C1 segment of cervical spinal cord (tissue), 14 donors: ENCODE data around the gene RRAS2.
"Not testable (repeated sequence)": the region's sequence is repeated elsewhere in the genome, so short reads cannot be mapped to it uniquely, and the experiment has no call there.

Experiments used
- DNase-seq, 14 donors: peaks; one replicate each; lab custom pipeline; 2025; lab: John Stamatoyannopoulos, UW

RRAS2 gene

GRCh38 chr11:14358729-14359439 lies at the start of gene RRAS2:
Gene RRAS2, minus strand, starts transcription at chr11:14359183. Its CDS starts 313 bp downstream, at chr11:14358870.
- DNase-seq = peak in 10 of 14 donors; percentile 10 to 73 (median 20)

GRCh38 chr11:14408612-14409011 lies 49.6 kb upstream of the RRAS2 start:
- DNase-seq = no peak

DNA sequence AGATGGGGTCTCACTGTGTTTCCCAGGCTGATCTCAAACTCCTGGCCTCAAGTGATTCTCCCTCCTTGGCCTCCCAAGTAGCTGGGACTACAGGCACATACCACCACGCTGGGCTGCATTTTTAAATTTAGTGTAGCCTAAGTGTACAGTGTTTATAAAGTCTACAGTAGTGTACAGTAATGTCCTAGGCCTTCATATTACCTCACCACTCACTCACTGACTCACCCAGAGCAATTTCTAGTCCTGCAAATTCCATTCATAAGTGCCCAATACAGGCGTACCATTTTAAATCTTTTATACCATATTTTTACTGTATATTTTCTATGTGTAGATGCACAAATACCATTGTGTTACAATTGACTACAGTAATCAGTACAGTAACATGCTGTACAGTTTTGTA lies 47.1 kb upstream of the RRAS2 start:
- DNase-seq = not testable (repeated sequence)

DNA sequence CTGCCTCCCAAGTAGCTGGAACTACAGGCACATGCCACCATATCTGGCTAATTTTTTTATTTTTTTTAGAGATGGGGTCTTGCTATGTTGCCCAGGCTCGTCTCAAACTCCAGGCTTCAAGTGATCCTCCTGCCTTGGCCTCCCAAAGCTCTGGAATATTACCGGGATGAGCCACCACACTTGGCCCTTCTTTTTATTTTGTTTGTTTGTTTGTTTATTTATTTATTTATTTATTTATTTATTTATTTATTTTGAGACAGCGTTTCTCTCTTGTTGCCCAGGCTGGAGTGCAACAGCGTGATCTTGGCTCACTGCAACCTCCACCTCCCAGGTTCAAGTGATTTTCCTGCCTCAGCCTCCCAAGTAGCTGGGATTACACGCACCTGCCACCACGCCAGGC lies 44.5 kb upstream of the RRAS2 start:
- not testable (repeated sequence) for DNase-seq

- no peak for DNase-seq
These were observed 40.1 kb upstream of the RRAS2 start for GRCh38 chr11:14399087-14399486.

GRCh38 chr11:14396273-14396672 lies 37.3 kb upstream of the RRAS2 start:
- no peak for DNase-seq

- DNase-seq = no peak
These were observed 34.9 kb upstream of the RRAS2 start for GRCh38 chr11:14393889-14394288.

DNA sequence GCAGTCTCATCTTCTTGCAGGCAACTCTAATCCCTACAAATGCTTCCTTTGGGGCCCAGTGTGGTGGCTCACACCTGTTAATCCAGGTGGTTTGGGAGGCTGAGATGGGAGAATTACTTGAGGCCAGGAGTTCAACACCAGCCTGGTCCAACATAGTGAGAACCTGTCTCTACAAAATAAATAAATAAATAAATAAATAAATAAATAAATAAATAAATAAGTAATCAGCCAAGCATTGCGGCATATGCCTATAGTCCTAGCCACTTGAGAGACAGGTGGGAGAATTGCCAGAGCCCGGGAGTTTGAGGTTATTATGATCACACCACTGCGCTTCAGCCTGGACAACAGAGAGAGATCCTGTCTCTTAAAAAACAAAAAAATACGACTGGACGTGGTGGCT lies 34.1 kb upstream of the RRAS2 start:
- no peak for DNase-seq

DNA sequence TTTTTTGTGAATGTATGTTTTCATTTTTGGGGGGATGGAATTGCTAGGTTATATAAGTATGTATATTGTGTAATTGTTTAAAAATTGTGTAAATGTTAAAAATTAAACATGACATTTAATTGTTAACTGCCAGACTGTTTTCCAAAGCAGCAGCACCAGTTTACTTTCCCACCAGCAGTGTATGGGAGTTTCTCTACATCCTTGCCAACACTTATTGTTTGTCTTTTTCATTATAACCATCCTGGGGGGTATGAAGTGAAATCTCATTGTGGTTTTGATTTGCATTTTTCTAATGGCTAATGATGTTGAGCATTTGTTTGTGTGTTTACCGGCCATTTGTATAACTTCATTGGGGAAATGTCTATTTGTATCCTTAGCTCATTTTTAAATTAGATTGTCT lies 31.7 kb upstream of the RRAS2 start:
- no peak for DNase-seq

DNA sequence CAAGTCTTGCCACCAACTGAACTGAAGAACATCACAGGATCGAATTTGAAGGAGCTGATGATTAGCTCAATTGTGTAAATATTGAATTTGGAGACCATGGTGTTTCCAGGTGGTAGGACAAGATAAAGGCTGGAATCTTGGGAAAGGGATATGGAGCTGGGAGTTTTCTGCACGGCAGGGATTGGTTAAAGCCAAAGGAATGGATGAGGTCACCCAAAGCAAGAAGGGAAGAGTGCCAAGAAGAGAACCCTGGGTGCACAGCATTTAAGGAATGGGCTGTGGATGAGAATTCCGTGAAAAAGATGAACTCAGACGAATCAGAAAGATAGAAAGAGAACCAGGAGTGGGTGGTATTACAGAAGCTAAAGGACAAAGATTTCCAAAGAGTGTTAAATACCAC lies 29.4 kb upstream of the RRAS2 start:
- DNase-seq = no peak

GRCh38 chr11:14386895-14387480 lies 28.0 kb upstream of the RRAS2 start:
- DNase-seq = peak in 11 of 14 donors; percentile 17 to 77 (median 48)

- DNase-seq = no peak
These were observed 27.1 kb upstream of the RRAS2 start for GRCh38 chr11:14386081-14386480.

DNA sequence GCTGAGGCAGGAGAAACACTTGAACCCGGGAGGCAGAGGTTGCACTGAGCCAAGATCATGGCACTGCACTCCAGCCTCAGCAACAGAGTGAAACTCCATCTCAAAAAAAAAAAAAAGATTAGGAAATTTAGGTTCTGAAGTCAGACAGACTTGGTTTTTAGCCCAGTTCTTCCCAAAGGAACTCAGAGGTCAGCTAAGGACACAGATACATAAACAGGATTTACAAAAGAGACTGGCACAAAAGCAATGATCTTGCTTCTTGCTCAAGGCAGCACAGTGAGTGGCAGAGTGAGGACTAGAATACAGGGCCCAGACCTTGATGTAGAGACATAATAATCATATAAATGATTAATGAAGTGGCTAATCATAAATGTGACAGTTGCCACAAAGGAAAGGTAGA lies 25.4 kb upstream of the RRAS2 start:
- no peak for DNase-seq

DNA sequence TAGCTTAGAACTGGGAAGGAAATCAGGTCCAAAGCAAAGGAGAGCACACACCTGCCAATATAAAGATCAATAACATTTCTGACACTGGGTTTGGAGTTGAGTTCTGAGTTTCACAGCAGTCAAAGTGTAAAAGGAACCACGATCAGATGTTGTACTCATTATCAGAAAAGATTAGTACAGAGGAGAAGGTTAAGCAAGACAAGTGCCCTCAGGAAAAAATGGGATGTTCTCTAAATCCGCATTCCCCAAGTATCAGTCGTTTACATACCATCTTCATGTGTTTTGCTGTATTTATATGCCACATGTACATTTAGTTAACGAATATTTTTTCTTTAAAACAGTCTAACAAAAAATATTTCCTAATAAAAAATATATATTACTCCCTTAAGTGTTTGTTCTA lies 23.0 kb upstream of the RRAS2 start:
- no peak for DNase-seq

DNA sequence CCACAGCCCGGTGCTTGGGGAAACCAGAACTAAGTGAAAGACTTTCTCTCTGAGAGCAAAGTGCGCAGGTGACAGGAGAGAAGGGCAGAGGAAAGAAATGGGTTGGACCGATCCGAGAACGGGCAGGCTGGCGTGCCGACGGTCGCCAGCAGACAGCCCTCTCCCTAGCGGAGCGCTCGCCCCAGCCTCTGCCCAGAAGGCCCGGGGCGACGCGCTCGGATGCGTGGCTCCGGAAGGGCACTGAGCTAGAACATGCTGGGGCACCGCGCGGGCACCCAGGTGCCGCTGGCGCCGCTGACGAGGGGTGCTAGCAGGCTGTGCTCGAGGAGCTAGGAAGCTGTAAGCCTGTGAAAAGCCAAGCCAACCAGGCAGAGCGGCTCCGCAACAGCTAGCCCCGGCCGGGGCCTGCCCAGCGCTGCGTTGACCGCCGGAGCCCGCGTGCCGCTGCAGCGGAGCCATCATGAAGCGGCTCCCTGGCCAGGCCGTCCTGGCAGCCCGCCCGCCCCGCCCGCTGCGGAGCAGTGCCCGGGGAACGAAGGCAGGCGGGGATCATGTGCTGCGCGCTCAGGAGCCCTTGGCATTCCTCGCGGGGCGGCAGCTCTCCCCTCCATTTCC lies 22.1 kb upstream of the RRAS2 start:
- DNase-seq = peak in 12 of 14 donors; percentile 1 to 88 (median 60)

DNA sequence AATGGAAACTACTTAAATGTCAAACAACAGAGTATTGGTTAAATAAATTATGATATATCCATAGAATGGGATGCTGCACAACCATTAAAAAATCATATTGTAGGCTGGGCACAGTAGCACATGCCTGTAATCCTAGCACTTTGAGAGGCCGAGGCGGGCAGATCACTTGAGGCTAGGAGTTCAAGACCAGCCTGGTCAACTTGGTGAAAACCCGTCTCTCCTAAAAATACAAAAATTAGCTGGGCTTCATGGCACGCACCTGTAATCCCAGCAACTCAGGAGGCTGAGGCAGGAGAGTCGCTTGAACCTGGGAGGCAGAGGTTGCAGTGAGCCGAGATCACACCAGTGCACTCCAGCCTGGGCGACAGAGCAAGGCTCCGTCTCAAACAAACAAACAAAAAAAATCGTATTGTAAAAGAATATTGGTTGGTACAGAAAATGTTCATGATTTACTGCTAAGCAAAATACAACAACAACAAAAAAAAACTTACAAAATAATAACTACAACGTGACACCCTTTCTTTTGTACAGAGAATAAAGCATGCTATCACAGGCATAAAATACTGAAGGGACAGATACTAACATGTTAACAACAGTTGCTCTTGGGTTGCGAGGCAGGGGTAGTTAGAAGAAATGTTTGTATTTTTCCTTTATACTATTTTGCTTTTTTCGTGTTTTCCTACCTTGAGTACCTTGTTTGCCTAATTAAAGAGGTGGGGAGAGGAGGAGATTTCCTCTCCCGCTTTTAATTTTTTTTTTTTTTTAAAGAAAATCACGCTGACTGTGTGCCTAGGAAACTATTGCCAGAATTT lies 21.3 kb upstream of the RRAS2 start:
- DNase-seq = no peak

DNA sequence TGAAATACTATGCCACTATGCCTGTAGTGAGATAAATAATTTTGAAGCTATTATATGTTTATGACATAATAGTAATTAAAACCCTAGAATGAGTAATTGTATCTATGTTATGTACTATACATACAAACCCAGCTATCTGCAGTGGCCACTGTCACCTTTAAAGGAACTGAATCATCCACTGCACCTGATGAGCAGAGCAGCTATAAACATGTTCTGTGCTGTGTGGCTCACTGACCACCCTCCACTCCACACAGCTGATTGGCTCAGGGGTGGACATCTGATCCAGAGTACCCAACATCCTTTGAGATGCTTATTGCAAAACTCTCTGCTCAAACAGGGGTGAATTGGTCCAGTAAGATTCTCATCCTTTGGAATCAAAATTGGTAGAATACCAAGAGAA lies 19.2 kb upstream of the RRAS2 start:
- no peak for DNase-seq

GRCh38 chr11:14376920-14377319 lies 17.9 kb upstream of the RRAS2 start:
- DNase-seq = no peak

DNA sequence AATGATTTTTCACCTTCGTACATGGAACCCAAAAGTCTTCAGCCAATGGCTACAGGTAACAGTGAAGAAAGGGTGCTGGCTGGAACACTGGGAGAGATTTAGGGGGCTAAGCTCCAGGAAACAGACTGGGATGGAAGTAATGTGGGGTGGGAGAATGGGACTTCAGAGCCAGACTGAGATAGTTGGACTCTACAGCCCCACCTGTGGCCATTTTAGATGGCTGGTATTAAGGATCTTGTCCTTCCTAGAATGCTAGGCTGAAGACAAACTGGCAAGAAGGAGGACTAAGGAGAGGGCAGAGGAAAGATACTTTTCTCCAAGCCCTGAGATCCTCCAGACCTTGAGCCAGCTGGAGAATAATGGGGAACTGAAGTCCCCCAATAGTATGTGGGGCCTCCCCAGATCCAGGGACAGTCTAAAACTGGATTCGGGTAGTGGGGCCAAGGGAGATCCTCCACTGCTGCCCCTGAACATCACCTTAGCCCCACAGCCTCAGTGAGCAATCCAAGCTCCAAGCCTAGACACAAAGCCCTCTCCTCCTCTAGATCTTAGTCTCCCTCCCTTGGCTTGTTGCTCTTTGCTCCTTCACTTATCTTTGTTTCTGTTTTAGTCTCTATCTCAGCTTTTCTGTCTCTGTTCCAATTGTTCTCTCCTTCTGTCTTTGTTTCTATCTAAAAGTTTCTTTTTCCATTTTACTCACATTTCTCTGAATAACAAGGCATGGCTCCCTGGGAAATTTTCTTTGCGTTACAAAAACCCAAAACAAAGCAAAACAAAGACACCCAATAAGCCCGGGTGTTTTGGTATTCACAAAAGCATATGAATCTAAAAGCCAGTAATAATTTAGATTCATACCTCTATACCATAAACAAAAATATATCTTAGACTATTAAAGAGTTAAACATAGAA lies 16.2 kb upstream of the RRAS2 start:
- no peak for DNase-seq

DNA sequence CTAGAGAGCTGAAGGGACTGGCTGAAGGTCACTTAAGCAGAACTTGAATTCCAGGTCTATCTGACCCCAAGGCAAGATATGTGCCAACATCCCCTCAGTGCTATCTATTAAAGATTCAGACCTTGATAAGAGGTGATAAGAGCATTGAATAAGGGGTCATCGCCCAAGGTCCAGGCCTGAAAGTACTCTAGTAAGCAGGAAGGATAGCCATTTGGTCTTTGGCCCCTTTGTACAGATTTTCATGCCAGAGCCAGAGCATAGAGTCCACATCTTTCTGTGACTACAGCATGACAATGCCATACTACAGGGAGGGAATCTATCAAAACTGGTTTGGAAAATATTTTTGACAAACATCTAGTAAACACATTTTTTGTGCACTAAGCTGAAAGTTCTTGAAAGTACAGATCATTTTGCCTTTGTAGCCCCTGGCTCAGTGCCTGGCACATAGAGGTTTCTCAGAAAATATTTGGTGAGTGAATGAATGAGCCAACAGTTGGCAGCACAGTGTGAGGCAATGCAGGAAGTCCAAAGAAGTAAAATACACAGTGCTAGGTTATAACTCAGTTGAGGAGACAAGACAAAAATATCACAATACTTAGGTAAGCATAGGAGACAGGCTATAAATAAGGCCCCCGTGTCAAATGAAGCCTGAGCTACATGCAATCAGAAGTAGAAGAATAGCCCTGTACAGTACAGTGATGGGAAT lies 15.1 kb upstream of the RRAS2 start:
- peak in 4 of 14 donors; percentile 5 to 73 (median 11) for DNase-seq
